HG02588 (cell line): ENCODE data around the gene INO80B.

Experiments
- ATAC-seq: cut with Tn5 transposase; IDR thresholded peaks from one replicate; pipeline ENCODE4 v1.9.1; 2021; ENCODE audit warnings: mild to moderate bottlenecking, moderate library complexity; ENCODE audit not compliant: unreplicated experiment

Gene INO80B

DNA sequence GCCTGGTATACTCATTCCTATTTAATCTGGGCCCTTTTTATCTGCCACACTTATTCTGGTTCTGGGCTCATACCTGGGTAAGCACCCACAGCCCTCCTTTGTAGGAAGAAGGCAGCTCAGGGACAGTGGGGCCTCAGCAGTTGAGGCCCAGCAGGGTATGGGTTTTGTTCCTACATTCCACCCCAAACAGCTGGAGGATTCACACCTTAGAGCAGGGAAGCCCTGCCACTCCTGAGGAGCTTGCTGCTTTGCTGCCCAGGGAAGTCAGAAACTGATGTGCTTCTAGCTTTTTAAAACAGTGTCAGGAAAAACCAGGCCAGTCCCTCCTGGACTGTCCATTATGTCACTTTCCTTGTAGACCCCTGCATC is 45.7 kb downstream of the INO80B start:
- no peak for ATAC-seq

DNA sequence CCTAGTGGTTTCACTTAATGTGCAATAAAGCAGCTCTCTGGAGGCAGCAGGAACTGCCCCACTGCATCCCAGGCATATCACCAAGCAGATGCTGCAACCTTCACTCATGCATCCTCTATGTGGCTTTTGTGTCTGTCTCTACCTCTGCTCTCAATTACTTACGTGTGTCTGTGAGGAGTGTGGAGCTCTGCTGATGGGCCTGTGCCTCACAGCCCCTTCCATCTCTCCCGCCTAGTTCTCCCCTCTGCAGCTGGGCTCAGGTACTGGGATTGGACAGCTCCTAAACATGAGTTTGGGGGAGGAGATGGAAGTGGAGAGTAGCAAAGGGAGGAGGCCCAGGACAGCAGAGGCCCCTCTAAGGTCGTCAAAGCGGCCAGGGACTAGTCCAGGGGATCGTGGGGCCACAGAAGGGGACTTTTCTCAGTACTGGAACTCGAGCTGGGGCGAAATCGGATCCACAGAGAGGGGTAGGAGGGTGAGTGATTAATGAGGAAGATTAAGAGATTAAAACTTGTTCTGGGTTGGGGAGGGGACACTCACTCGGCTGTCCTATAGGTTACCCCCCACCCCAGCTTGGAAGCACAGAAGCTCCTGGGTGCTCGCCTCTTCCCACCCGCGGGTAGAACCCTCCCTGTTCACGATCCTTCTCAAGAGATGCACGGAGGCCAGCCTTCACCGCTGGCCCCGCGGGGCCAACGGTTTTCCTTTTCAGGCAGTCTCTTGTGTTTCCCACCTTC is 46.6 kb downstream of the INO80B start:
- ATAC-seq: no peak

DNA sequence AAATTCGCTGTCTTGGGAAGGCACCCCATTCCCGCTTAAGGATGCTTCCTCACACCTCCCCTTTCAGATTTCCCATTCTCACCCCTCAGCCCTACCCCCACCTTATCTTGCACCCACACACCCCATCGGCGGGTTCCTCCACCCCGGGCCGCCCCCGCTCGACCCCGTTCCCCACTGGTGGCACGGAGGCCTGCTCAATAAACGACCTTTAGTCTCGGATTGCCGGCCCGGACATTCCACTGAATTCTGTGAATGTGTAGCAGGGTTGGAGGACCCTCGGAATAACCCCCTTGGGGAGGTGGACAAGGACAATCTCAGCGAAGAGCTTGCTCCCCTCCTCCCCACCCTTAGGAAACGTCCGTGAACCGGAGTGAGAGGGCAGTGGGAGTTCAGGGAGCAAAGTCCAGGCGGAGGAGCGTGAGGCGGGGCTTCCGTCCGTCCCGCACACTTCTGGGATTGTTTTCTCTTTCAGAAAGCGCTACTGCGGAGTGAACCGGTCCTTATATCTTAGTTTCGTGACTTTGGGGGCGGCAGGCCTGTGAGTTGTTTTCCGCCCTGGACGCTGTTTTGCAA is 47.3 kb downstream of the INO80B start:
- ATAC-seq: no peak

DNA sequence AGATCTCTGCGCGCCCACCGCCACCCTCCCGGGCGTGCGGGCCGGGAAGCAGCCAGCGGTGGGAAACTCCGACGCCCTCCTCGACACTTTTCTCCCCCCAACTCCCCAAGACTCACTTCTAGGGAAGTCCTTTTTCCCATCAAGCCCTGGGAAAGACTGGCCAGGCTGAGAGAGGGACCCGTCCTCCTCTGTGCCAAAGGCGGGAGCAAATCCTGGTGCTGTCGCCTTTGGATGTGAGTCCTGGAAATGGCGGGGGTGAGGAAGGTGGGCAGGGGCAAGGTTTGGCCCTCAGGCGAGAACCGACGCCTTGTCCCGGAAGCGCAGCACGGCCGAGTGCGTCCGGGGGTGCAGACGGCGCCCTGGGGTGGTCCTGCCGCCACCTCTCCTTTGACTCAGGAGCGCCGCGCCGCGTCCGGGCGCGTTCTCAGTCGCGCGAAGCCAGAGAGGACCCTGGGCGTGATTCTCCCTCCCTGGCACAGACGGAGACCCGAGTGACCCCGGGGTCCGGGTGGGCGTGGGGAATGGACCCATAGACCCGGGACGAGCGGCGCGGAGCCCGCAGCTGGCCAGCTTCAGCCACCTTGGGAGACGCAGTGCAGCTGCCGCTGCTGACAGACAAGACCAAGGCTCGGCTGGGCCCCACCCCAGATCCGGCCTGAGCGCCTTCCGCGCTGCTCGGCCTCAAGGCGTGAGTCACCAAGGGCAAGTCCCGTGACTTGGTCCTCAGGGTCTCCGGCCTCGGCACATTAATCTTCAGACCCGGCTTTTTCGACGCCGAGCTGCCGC is 48.0 kb downstream of the INO80B start:
- peak; percentile 27 for ATAC-seq

DNA sequence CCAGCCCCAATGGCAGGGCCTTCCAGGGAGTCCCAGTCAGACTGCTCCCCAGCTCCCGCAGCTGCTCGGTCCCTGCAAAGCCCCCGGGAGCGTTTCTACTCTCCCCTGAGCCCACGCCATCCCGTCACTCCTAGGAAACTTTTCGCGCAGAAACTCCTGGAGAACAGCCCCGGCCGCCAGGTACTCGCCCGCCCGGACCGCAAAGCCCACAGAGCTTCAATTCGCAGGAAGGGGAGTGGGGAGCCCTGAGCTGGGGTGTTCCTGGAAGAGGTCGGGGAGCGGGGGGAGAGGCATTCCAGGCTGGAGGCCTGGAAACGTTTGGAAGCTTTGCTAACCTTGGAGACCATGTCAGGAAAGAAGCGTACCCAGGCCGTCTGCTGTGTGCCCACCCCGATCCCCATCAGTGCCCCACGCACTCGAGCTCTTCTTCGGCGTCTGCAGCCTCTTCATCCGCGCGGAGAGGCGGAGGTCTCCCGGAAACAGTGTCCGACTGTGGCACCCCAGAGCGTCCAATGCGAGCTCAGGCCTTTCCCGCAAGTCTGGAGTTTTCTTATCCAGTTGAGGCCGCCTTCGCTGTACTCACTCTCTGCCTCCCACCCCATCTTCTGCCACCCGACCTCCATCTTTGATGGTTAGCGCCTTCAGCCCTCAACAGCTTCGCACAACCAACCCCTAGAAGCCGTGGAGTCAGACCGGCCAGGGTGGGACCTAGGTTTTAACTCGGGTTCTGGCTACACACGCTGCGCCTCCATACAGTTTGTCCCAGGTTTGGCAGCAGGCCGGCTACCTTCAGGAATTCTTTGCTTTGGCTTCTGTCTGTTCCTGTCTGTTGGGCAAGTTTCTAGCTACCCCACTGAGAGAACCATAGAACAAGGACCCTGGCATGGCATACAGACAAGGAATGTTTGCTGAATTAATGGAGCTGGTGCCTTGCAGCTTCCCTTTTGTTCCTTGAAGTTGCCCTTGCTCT is 48.9 kb downstream of the INO80B start:
- no peak for ATAC-seq

DNA sequence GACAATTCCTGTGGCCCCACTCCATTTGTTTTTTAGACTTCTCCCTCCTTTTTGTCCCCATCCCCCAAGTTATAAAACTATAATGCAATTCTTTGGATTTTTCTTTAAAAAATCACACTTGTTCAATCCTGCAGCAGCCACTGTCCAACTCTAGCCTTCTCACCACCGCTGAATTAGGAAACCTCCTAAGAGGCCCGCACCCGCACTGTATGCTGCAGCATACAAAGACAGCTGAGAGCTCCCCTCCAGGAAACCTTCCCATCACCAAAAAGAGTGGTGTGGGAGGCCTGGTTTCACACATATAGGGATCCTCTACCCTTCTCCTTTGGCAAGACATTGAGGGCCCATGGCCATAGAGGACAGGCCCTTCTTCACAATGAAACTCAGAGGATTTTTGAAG is 49.7 kb downstream of the INO80B start:
- no peak for ATAC-seq

DNA sequence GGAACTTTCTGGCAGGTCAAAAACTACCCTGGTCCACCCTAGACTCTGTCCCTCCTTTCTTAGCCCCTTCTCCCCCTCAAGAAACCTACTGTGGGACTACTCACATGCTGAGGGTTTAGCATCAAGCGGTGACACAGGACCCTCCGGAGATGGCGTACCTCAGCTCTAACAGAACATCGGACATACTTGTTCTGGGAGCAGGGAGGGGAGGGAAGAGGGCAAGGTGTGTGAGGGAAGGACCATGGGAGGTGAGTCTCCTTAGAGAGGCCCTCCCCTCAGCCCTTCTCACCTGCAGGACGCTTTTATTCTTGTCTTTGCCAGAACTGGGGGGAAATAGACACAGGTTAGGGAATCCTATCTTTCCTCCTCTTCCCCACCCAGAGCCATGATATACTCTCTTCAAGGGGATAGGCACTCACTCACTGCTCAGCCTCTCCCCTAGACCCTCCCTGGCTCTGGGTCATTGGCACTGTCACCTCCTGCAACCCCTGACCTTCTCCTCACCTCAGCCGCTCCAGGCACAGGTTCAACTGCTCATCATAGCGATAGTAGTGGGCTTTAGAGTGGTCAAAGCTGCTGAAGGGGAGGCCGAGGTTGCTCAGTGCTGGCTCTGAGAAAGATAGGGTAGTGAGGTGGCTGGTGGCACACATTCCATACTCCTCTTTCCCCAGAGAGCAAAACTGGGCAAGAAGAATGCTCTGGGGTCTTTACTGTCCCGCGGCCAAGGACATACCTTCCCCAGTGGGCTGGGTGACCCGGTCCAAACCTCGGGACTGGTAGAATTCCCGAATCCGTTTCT is 50.8 kb downstream of the INO80B start:
- no peak for ATAC-seq

DNA sequence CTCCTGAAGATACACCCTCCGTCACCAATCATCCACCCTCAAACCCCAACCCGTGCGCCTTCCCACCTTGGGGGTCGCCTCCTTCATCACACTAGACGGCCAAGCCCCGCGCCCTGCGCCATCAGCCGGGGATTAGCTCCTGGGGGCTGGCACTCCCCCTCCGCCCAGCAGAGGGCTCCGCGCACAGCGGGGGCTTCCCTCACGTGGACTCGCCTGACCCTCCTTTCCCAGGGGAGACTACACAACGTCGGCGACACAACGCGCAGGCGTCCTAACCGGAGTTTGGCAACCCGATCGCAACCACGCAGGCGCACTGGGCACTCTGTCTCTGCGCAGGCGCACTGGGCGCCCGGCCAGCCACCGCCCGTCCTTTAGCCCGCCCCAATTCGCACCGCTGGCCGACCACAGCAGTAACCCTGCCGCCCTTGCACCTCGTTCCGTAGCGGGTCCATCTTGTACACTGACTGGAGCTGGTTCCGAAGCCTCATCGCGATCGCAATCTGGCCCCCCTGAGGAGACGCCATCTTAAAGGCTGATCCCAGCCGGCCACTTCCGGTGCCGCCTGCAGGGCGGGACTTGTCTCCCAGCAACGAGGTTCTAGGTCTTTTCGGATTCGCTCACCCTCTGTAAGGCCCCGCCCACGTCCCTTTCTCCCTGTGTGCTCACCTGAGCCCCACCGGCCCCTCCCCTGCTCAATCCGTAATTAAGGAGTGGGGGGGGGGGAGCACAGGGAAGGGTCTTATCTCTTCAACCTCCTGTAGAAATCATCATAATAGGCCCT is 52.4 kb downstream of the INO80B start, which contains the start of gene PCGF1:
Gene PCGF1, minus strand, starts transcription at position 551 of the 781 bp plus-strand sequence. Its CDS starts 27 bp downstream, at position 524.
- peak; percentile 88 for ATAC-seq
